ENCODE measurements around the gene EP400. TPM values are rescaled to one million over a fixed set of nuclear protein-coding genes. Genes with fewer than 3 reads are reported as not detected.

The EP400 gene
- total and polyA plus RNA-seq, 2 donors (not counting 1 experiment from before 2014, with no cell fraction given) = 3.4 to 12.4 TPM

- Histone ChIP-seq H3K4me1 (ENCODE audit: control insufficient read depth, extremely low read depth, insufficient read depth, low read length) (no peaks in the 10 kb centered on the region), H3K27me3 (ENCODE audit: control insufficient read depth, insufficient read depth, low read length) (no peaks in the 10 kb centered on the region), H3K27ac (ENCODE audit: insufficient read depth, low read length) (no peak overlapping the region), H3K9ac (ENCODE audit: insufficient read depth, low read length) (no peak overlapping the region), H3K4me3 (replicated peaks in 1 of 4; ENCODE audit: control extremely low read depth in 1 of 4, insufficient read depth in 1 of 4, low read depth in 3 of 4, low read length in 4 of 4) (no peak overlapping the region), H3K79me2 (ENCODE audit: control insufficient read depth, insufficient read depth, low read length) (no peaks in the 10 kb centered on the region), H2AFZ (ENCODE audit: low read length) (no peak overlapping the region), H4K20me1 (ENCODE audit: control insufficient read depth, extremely low read depth, insufficient read depth, low read length) (no peaks in the 10 kb centered on the region), H3K36me3 (ENCODE audit: control insufficient read depth, insufficient read depth, low read length) (peaks cover 31% of the 10 kb centered on the region), H3K4me2 (ENCODE audit: extremely low read depth, insufficient read depth, low read length) (no peak overlapping the region), H3K9me3 (ENCODE audit: control insufficient read depth, insufficient read depth, low read depth, low read length) (no peaks in the 10 kb centered on the region)
- TF ChIP-seq CTCF (conservative IDR thresholded peaks at IDR 0.05 in 1 of 2, IDR thresholded peaks at IDR 0.05 in 1 of 2; ENCODE audit: low read depth in 1 of 2, low read length in 2 of 2) (no peak), EZH2 (IDR thresholded peaks at IDR 0.05; ENCODE audit: low read length, missing control alignments) (no peak)
- DNase-seq (ENCODE audit: low read depth in 2 of 2) = no peak
Measured at GRCh38 chr12:131941987-131942341, 7.8 kb upstream of the EP400 start.

GRCh38 chr12:131942671-131943070, 7.1 kb upstream of the EP400 start:
- Histone ChIP-seq H2AFZ (ENCODE audit: low read length) (no peak overlapping the region), H3K4me2 (ENCODE audit: extremely low read depth, insufficient read depth, low read length) (no peak overlapping the region), H3K36me3 (ENCODE audit: control insufficient read depth, insufficient read depth, low read length) (peaks cover 31% of the 10 kb centered on the region), H3K79me2 (ENCODE audit: control insufficient read depth, insufficient read depth, low read length) (no peaks in the 10 kb centered on the region), H3K27ac (ENCODE audit: insufficient read depth, low read length) (no peak overlapping the region), H3K4me3 (replicated peaks in 1 of 4; ENCODE audit: control extremely low read depth in 1 of 4, insufficient read depth in 1 of 4, low read depth in 3 of 4, low read length in 4 of 4) (no peak overlapping the region), H3K9me3 (ENCODE audit: control insufficient read depth, insufficient read depth, low read depth, low read length) (no peaks in the 10 kb centered on the region), H3K27me3 (ENCODE audit: control insufficient read depth, insufficient read depth, low read length) (no peaks in the 10 kb centered on the region), H3K4me1 (ENCODE audit: control insufficient read depth, extremely low read depth, insufficient read depth, low read length) (no peaks in the 10 kb centered on the region), H4K20me1 (ENCODE audit: control insufficient read depth, extremely low read depth, insufficient read depth, low read length) (no peaks in the 10 kb centered on the region), H3K9ac (ENCODE audit: insufficient read depth, low read length) (no peak overlapping the region)
- TF ChIP-seq CTCF (conservative IDR thresholded peaks at IDR 0.05 in 1 of 2, IDR thresholded peaks at IDR 0.05 in 1 of 2; ENCODE audit: low read depth in 1 of 2, low read length in 2 of 2) (no peak), EZH2 (IDR thresholded peaks at IDR 0.05; ENCODE audit: low read length, missing control alignments) (no peak)
- no peak for DNase-seq (ENCODE audit: low read depth in 2 of 2)

- no peak for TF ChIP-seq EZH2 (IDR thresholded peaks at IDR 0.05; ENCODE audit: low read length, missing control alignments)
- no peak for TF ChIP-seq CTCF (conservative IDR thresholded peaks at IDR 0.05 in 1 of 2, IDR thresholded peaks at IDR 0.05 in 1 of 2; ENCODE audit: low read depth in 1 of 2, low read length in 2 of 2)
- Histone ChIP-seq H3K27ac (ENCODE audit: insufficient read depth, low read length) (no peak overlapping the region), H3K27me3 (ENCODE audit: control insufficient read depth, insufficient read depth, low read length) (no peaks in the 10 kb centered on the region), H2AFZ (ENCODE audit: low read length) (no peak overlapping the region), H3K4me1 (ENCODE audit: control insufficient read depth, extremely low read depth, insufficient read depth, low read length) (no peaks in the 10 kb centered on the region), H3K9ac (ENCODE audit: insufficient read depth, low read length) (no peak overlapping the region), H3K36me3 (ENCODE audit: control insufficient read depth, insufficient read depth, low read length) (peaks cover 31% of the 10 kb centered on the region), H3K4me2 (ENCODE audit: extremely low read depth, insufficient read depth, low read length) (no peak overlapping the region), H4K20me1 (ENCODE audit: control insufficient read depth, extremely low read depth, insufficient read depth, low read length) (no peaks in the 10 kb centered on the region), H3K4me3 (replicated peaks in 1 of 4; ENCODE audit: control extremely low read depth in 1 of 4, insufficient read depth in 1 of 4, low read depth in 3 of 4, low read length in 4 of 4) (no peak overlapping the region), H3K9me3 (ENCODE audit: control insufficient read depth, insufficient read depth, low read depth, low read length) (no peaks in the 10 kb centered on the region), H3K79me2 (ENCODE audit: control insufficient read depth, insufficient read depth, low read length) (no peaks in the 10 kb centered on the region)
- no peak for DNase-seq (ENCODE audit: low read depth in 2 of 2)
Measured at GRCh38 chr12:131943389-131943788, 6.4 kb upstream of the EP400 start.
